Ovary (tissue), 3 donors: ENCODE results near the gene PLXNA4.

Experiments used
- CTCF ChIP-seq, 3 donors: fragments of 450-650 bp in 2 of 3; fragments of 200-600 bp in 1 of 3; IDR thresholded peaks; one replicate each; pipeline versions ENCODE4 v1.5.1 to v1.8.0; 2016 to 2022; ENCODE audit warnings: antibody characterized with exemption in 3 of 3, mild to moderate bottlenecking in 1 of 3
- EP300 ChIP-seq: sonication (generic); formaldehyde crosslinking; IDR thresholded peaks from one replicate; pipeline ENCODE4 v1.6.1; 2017; ENCODE audit warnings: antibody characterized with exemption
- POLR2A ChIP-seq: fragments of 450-650 bp; IDR thresholded peaks from one replicate; pipeline ENCODE4 v1.6.1; 2017; ENCODE audit warnings: antibody characterized with exemption, mild to moderate bottlenecking, moderate library complexity
- donor health status: DM: no; HTN: no; CAD: no.

- no peak for TF ChIP-seq CTCF (IDR thresholded peaks at IDR 0.05)
- TF ChIP-seq POLR2A = no peak
- TF ChIP-seq EP300 = no peak
Observed at GRCh38 chr7:132501956-132502355, 74.3 kb downstream of the PLXNA4 start.
